NCI-H187 treated with DMSO at 0.1 percent for 48 hours (cell line): ENCODE measurements around the gene GNRHR.
"Not testable (repeated sequence)": the region's sequence is repeated elsewhere in the genome, so short reads cannot be mapped to it uniquely, and the experiment has no call there.

ENCODE experiments used
- DNase-seq: peaks from one replicate; lab custom pipeline; 2025; lab: John Stamatoyannopoulos, UW

Gene GNRHR, protein sequence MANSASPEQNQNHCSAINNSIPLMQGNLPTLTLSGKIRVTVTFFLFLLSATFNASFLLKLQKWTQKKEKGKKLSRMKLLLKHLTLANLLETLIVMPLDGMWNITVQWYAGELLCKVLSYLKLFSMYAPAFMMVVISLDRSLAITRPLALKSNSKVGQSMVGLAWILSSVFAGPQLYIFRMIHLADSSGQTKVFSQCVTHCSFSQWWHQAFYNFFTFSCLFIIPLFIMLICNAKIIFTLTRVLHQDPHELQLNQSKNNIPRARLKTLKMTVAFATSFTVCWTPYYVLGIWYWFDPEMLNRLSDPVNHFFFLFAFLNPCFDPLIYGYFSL

DNA sequence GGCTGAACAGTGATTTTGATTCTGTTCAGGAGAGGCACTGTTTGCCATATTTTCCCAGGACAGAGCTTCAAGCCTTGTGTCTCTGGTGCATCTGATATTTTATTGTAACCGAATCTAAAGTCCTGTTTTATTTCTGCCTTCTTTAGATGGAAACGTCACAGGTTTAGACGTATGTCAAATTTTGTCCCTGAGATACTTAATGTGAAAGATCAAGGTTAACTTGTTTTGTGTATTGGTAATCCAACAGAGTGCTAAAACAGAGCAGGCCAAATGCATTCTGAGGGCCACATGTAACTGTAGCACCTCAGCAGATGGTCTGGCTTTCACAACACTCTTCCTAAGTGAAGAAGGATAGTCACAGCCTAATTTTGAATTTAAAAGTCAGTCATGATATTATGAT is at the start of gene GNRHR:
GNRHR (minus strand) TSS at position 101 of the 400 bp plus-strand sequence; CDS start at position 48, 53 bp downstream.
- no peak for DNase-seq

DNA sequence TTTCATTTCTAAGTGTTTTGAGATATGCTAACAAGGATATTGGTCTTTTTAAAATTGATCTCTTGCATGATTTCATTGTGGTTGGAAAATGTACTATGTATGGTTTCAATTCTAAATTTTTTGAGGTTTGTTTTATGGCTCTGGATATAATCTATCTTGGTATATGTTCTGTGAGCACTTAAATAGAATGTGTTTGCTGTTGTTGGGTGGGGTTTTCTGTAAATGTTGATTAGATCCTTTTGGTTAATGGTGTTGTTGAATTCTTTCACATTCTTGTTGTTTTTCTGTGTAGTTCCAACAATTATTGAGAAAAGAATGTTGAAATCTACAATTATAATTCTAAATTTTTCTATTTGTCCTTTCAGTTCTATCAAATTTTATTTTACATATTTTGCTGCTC is 42.6 kb upstream of the GNRHR start:
- no peak for DNase-seq

DNA sequence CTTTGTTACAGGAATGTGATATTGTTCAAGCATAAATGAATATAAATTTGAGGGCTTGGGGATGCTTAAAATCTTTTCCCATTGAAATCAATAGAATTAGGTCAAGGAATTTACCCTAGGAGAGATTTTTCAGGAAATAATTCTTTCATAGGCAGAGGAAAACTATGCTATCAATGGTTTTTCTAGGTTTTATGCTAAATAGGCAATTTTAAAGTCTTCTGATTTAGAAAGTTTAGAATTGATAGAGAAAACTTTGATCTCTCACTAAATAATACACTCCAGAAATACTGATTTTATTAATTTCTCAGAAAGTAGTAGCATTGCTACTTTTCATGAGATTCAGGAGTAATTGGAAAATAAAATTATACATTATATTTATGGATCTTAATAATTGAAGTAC is 36.5 kb upstream of the GNRHR start:
- no peak for DNase-seq

DNA sequence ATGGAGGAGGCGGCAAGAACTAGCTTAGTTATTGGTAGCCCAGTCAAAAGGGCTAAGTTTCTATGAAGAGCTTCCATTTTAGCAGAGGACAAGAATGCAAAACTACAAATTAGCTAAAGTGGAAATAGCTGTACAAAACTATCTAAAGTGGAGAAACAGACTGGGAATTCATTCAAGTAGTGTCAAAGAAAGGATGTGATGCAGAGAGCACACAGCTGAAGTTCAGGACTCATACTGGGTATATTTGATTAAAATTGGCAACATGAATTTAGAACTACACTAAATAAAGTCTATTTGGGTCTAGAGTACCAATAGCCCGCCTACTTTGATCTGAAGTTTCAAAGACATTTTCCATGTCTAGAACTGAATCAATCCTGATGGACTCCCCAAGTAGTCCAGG is 33.1 kb upstream of the GNRHR start:
- no peak for DNase-seq

DNA sequence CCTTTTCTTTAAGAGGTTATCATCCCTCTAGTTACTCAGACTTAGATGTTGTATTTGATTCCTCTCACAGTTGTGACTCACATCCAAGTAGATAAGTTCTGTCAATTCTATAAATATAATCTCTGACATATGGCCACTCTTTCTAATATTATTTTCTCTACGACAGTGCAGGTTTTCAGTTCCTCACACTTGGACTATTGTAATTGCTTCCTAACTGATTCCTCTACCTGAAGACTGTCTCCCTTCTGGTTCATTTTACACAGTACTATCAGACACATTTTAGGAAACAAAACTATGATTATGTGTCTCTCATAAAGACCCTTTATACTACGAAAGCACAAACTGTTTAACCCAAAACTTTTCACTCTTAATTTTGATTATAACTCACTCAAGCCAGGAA is 31.3 kb upstream of the GNRHR start:
- DNase-seq, result no peak

DNA sequence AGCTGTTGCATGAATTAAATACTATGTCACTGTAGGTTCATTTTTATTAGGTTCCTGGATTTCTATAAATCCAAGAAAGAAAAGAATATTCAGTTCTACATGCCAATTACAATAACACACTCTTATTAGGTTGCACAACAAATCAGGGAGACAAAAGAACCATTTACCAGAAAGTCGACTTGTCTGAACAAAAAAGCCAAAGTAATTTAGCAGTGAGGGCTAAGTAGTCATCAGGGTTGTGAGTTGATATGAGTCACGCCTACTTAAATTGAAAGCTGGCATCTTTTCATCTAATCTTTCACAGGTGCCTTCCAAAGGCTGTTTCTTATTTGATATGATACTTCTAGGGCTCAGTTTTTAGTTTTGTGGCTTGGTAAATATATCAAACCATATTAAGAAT is 25.4 kb upstream of the GNRHR start:
- no peak for DNase-seq

DNA sequence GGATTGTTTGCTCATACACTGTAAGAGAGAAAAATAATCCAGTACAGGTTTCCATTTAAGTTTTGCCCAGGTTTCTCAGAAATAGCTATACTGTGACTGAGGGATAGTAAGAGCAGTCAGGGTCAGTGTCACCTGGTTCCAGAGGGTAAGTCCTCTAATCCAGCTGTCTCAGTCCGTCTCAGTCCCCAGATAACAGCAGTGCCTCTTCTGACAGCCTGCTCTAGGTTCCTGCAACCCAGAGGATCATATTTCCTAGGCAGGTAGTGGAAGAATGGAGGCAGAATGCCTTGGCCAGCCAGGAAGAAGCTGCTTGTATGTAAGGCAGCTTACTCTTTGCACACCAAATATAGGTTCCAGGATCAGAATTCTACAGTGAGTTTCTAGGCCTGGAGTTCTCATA is 22.6 kb upstream of the GNRHR start:
- no peak for DNase-seq

DNA sequence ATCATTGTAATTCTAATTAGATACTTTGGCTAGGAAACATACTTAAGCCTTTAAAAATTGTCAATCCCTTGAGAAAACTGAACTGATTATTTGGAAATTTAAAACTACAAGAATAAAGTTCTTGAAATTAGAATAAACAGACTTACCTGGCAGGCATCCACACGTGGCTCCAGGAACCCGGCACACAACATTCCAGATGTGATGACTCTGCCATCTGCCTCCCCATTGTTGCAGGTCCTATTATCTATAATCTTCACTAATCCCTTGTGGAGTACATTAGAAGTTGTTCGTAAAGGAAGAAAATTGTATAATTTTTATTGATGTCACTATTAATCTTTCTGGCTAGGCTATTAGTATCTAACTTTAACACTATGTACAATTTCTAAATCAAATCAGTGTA is 16.2 kb upstream of the GNRHR start:
- no peak for DNase-seq

DNA sequence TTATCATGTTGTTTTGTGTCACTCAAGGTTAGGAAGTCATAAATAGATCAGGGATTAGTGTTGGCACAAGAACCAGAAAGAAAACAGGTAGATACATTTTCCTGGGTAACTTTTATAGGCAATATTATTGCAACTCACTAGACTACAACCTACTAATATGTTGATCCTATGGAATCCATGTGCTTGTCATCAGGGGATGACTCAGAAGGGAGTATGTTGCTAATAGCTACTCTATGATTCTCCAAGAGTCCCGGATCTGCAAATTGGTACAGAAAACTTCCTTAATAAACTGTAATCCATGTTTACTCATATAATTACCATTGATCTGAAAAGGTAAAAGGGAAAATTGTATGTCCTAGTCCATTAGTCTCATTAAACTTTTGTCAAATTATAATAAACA is 11.7 kb upstream of the GNRHR start:
- no peak for DNase-seq

DNA sequence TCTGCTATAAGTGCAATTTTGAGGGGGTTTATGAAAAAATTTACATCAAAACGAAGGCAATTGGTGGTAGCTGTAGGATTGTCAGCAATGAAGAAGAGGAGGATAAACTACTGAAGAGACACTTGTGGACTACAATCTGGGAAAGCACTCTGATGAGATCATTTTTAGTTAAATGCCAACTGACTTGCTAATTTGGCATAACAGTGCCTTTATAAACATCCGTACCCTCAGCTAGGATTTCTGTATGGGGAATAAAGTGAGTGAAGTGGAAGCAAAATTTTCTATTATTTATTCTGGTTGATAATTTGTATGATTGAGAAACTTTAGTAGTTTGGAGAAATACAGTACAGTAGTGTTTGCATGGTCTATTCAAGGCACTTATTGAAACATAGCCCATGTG is 11.2 kb upstream of the GNRHR start:
- no peak for DNase-seq

DNA sequence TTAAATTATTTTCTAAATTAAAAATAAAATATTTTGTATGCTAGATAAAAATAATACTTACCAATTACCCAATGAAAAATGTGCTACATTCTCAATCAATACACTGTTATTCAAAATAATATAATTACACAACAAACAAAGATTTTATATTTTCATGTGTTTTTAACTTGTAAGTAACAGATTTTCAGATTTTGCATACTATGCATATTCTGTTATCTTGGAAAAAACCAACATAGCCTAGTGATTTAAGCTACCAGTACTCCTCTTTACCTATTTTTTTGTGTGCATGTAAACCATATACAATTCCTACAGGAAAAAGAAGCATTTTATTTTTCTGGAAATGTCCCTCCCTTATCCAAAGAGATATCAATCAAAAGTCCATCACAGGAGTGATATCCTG is 10.0 kb upstream of the GNRHR start:
- no peak for DNase-seq

DNA sequence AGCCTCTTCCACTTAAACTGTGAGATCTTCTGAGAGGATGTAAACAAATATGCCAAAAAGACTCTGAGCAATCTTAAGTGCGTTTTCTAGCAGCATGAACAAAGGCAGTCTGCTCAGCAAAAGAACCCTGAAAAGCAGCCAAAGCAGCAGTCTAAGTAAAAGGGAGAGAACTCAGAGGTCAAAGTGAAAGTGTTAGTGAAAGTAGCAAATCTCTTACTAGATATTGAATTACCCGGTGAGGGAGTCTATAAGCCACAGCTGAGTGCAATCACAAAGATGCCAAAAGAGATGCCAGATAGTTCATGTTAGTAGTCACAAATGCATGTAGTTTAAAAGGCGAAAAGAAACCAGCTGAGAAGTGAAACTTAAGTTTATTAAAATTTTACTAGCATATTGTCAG is 7.9 kb upstream of the GNRHR start:
- DNase-seq, result no peak

DNA sequence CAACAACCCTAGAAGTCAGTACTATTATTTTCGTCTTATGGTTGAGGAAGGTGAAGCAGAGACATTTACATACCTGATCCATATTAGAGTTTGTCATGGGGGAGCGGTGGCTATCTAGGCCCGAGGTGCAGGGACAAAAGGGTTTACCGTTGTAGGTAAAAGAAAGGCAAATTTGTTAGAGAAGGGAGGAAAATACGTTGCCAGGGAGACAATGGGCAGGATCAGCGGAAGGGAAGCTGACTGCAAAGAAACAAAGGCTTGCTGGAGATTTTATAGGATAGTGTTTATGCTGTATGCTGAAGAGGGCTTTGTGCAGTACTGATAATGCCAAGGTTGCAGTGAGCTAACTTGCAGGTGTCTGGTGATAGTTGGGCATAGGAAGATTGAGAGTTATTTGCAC is 2.8 kb upstream of the GNRHR start:
- DNase-seq, result not testable (repeated sequence)

DNA sequence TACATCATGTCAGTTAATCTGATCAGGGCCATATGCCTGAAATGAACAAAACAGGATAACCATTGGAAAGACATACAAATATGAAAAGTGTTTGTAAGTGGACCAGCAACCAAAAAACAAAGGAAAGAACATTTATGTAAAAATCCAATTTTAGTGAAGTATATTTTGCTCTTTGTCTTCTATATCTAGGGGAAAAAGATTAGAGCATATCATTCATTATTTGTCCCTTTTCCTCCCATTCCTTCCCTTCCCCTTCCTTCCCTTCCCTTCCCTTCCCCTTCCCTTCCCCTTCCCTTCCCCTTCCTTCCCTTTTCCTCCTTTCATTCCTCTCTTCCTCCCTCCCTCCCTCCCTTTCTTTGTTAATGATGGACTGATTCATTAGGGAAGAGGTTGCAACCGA is 1.8 kb upstream of the GNRHR start:
- DNase-seq, result no peak

DNA sequence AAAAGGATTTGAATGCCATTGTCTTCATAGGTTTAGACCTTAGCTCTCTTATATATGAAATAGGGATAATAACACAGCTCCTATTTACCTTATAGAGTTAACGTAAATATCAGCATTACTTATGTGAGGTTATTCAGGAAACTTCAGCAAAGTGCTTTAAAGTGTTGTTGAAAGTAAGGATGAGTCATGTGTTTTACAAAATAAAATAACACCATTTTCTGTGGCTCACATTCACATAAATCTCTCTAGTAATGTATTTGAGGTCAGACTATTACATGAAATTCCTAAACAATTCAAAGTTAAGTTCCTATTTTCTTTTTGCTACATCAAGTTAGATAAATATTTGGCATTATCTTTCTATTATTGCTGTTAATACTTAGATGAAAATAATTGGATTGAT is 2.9 kb downstream of the GNRHR start:
- DNase-seq, result no peak

DNA sequence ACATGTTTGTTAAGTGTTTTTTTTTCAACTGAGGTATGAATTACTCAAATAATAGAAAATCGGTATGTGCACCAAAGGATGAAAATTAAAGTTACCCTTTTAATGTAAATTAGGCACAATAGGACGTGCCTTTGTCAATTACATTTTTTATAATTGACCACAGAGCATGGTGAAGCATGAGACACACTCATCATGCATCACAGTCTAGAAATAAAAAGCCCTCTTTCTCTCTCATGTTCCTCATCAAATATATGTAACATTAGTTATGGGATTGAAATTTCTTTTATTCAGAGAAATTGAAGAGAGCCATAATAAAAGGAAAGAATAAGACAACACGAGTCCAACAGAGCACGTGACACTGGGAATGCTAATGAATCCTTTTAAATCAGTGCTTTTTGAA is 3.5 kb downstream of the GNRHR start:
- DNase-seq, result no peak

DNA sequence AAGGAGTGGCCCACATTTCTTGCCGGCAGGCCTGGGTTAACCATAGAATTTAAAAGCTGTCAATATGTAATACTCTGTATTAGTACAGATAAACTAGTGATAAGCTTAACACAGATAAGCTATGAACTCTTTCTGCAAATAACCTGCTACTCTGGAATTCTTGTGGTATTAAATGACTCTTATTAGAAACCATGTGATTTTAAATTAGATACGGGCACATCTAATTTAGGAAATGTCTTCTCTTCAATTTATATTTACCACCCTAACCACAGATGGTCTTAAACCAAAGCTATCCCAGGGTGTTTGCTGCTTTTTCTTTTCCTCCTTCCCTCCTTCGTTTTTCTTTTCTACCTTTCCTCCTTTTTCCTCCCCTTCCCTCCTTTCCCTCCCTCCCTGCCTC is 4.9 kb downstream of the GNRHR start:
- DNase-seq, result no peak

DNA sequence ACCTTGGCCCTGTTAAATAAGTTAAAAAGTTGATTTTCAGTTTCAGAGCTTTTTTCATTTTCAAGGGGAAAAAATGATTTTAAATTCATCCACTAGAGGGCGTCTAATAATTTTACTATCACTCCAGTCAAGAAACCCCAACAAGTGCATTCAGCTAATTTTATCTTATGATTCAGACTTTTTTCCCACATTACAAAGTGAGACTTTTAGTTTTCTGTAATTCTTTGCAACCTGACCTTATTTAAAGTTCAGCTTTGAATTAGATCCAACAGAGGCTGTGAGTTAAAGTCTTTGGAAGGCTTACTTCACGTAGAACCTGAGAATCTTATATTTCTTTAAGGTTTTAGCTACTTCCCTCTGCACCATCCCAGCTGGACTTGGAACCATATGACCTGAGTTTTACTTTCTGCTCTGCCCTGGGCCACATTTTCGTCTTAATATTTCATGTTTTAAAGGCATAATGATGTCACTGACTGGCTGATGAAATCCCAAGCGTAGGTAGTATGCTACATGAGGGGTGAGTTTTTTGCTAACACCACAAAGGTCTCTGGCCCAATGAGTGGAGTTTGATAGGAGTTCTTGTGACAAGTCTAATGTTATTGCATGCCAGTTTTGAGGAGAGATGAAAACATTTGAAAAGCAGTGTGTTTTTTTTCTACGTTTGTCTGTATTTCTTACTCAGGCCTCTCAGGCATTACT is 7.2 kb downstream of the GNRHR start:
- DNase-seq, result no peak

DNA sequence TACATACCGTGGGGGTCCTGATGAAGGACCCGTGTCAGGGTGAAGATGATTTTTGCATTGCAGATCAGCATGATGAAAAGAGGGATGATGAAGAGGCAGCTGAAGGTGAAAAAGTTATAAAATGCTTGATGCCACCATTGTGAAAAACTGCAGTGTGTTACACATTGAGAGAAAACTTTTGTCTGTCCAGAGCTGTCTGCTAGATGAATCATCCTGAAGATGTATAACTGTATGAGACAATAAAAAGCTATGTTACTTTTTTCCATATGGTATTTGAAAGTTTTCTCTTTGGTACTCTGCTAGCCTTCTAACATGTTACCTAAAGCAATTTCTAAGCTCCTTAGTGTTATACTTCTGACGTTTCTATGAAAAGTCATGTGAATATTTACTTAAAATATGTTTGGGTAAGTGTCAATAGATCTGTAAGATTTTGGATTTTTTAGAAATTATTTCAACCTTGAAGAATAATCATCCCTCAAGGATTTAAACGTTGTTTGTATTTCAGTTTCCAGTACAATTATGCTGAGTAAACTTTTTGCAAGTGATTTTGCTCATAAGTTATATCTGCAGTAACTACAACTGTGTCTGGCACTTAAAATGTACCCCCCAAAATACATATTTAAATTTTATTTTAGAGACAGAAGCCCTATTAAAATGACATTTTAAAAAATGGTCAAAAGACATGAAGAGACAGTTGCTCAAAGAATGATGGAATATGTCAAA is 9.5 kb downstream of the GNRHR start:
- DNase-seq, result no peak

DNA sequence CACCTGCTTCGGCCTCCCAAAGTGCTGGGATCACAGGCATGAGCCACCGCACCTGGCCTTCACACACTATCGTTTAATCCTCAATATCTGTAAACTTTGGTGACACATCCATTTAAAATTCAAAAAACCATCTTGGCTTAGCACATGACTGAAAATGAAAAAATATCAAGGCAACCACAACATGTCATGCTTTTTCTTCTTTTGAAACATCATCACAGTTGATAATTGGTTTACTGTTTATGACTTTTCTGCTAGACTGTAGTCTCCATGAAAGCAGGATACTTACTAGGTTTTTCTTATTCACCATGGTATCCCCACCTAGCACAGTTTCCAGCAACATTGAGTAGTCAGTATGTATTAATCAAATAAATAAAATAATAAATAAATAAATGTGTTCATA is 11.0 kb downstream of the GNRHR start:
- no peak for DNase-seq

DNA sequence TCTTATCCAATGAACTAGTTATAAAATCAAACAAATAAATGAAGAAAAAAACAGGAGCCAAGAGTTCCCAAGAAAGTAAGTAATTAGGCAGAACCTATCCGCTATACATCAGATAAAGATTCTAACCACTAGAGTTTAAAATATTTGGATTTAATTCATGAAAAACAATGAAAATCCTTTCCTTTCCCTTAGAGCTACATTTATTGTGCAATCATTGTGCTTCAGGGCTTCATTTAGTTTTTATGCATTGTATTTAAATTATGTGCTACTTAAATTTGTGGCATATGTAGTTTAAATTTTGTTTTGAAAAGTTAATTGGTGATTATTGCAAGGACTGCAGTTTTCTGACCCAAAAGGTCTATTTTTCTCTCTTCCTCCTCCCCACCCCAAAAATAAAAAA is 17.9 kb downstream of the GNRHR start:
- no peak for DNase-seq

DNA sequence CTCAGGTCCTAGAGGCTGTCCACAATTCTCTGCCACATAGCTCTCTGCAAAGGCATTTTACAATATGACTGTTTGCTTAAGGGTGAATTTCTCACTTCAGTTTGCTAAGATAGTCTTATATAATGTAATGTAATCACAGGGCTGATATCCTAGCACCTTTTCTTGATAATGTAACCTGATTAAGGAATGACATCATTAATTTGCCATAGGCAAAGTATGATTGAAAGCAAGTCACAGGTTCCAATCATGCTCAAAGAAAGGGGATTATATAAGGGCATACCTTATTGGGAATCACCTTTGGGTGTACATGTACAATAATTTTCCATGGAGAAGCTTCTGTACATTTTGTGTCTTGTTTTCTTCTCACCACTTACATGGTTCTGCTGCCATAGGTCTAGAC is 18.9 kb downstream of the GNRHR start:
- DNase-seq, result no peak

DNA sequence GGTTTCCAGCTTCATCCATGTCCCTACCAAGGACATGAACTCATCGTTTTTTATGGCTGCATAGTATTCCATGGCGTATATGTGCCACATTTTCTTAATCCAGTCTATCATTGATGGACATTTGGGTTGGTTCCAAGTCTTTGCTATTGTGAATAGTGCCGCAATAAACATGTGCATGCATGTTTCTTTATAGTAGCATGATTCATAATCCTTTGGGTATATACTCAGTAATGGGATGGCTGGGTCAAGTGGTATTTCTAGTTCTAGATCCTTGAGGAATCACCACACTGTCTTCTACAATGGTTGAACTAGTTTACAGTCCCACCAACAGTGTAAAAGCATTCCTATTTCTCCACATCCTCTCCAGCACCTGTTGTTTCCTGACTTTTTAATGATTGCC is 23.7 kb downstream of the GNRHR start:
- not testable (repeated sequence) for DNase-seq
